ENCODE measurements around the gene VEGFD.

DNA sequence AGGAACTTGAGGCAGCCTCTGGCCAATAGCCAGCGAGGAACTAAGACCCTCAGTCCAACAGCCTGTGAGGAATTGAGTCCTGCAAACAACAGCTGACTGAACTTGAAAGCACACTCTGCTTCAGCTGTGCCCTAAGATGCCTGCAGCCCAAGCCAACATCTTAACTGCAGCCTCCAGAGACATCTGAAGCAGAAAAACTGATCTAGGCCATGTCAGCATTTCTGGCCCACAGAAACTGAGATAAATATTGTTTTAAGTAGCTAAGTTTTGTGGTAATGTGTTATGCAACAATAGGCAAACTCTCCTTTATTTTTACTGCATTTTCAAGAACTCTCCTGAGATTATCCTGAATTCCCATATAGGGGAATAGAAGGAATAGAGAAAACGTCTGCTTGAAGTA, 24.5 kb downstream of the VEGFD start:
- TF ChIP-seq POLR2A (IDR thresholded peaks at IDR 0.05) = no peak
- TF ChIP-seq, protein P1, sequence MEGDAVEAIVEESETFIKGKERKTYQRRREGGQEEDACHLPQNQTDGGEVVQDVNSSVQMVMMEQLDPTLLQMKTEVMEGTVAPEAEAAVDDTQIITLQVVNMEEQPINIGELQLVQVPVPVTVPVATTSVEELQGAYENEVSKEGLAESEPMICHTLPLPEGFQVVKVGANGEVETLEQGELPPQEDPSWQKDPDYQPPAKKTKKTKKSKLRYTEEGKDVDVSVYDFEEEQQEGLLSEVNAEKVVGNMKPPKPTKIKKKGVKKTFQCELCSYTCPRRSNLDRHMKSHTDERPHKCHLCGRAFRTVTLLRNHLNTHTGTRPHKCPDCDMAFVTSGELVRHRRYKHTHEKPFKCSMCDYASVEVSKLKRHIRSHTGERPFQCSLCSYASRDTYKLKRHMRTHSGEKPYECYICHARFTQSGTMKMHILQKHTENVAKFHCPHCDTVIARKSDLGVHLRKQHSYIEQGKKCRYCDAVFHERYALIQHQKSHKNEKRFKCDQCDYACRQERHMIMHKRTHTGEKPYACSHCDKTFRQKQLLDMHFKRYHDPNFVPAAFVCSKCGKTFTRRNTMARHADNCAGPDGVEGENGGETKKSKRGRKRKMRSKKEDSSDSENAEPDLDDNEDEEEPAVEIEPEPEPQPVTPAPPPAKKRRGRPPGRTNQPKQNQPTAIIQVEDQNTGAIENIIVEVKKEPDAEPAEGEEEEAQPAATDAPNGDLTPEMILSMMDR (IDR thresholded peaks at IDR 0.05) = no peak
- no peak for TF ChIP-seq POLR2AphosphoS5 (IDR thresholded peaks at IDR 0.05)

Measured in prostate gland (tissue), 2 donors.